HG02943 (cell line): ENCODE results near the gene MPND.
"Not testable (repeated sequence)": the region's sequence is repeated elsewhere in the genome, so short reads cannot be mapped to it uniquely, and the experiment has no call there.

ENCODE experiments used
- ATAC-seq: cut with Tn5 transposase; IDR thresholded peaks from one replicate; pipeline ENCODE4 v1.9.1; 2021; ENCODE audit warnings: mild to moderate bottlenecking, low read depth, moderate library complexity; ENCODE audit not compliant: unreplicated experiment

MPND gene

DNA sequence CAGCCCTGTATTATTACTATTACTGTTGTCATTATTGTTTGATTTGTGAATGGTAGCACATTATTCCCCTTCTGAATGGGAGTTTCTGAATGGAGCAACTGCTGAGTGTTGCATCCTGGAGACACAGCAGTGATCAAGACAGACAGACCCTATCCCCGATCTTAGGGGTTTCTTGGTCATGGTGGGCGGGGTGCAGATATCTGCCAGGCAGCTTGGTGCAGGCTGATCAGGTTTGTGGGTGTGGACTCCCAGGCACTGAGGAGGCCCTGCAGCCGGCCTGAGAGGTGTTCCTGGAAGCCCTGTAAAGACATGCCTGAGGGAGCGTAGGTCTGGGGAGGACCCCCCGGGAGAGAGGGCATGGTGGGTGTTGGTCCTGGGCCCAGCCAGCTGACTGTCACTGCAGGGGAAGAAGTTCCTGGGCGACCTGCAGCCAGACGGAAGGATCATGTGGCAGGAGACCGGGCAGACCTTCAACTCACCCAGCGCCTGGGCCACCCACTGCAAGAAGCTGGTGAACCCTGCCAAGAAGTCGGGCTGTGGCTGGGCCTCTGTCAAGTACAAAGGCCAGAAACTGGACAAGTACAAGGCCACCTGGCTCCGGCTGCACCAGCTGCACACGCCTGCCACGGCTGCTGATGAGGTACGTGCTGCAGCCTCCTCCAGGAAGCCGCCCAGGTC, 2.1 kb downstream of the MPND start:
- no peak for ATAC-seq

DNA sequence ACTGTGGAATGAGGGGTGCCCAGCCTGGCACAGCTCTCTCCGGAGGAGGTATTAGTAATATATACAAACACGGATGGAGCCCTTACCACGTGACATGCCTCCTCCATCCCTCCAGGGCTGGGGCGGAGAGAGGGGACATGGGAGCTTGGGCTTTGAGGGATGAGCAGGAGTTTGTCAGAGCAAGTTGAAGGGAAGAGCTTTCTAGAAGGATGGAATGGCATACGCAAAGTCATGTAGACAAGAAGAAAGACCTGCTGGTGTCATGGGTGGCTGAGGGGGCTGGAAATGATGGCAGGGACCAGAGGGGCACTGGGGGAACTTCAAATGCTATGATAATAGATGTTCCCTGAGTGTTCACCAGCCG, 2.6 kb downstream of the MPND start:
- no peak for ATAC-seq

DNA sequence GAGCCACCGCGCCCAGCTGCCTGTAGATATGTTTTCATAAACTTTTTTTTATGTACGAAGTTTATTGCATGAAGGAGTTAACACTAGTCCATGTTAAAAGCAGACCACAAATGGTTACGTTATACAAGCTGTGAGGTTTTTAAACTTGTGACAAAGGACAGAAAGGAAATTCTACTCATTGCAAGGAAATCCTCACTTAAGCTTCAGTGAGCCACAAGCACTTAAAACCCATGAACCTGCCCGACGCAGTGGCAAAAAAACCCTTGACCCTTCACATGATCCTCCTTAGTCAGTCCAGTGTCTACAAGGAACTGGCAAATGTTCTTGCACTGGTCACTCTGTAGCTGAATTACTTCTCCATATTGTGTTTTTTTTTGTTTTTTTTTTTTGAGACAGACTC, 4.2 kb downstream of the MPND start:
- ATAC-seq, result no peak

DNA sequence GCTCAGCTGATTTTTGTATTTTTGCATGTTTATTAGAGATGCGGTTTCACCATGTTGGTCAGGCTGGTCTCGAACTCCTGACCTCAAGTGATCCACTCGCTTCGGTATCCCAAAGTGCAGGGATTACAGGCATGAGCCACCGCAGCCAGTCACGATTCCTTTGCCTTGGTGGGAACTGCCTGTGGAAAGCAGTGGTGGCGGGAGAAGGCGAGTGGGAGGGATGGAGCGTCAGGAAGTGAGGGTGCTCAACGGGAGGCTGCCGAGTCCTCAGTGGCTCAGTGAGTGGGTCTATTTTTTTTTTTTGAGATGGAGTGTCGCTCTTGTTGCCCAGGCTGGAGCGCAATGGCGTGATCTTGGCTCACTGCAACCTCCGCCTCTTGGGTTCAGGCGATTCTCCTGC, 5.9 kb downstream of the MPND start:
- not testable (repeated sequence) for ATAC-seq

DNA sequence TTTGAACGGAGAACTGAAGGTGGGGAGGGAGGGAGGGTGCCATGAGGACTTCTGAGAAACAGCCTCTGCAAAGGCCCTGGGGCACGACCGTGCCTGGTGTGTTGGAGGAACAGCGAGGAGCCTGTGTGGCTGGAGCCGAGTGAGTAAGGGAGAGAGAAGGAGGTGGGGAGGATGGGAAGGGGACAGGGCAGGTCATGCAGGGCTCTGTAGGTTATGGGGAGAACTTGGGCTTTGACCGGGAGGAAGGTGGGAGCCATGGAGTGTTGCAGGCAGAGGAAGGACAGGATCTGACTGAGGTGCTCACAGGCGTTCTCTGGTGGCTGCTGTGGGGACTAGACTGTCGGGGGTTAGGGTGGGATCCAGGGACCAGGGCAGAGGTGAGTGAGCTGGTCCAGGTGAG, 6.7 kb downstream of the MPND start:
- ATAC-seq, result no peak

DNA sequence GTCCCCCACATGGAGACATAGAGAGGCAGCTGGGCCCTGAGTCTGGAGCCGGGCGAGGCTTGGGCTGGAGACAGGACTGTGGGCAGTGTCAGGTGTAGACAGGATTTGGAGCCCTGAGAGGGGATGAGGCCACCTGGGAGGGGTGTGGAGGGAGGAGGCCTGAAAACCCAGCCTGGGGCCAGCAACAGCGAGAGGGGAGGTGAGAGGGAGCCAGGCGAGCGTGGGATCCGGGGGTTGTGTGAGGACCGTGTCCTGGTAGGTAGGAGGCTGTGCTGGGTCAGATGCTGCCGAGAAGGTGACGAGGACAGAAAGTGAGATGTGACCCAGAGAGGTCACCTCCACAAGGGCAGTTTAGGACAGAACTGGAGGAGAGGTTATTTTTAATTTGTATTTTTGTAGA, 7.4 kb downstream of the MPND start:
- no peak for ATAC-seq

DNA sequence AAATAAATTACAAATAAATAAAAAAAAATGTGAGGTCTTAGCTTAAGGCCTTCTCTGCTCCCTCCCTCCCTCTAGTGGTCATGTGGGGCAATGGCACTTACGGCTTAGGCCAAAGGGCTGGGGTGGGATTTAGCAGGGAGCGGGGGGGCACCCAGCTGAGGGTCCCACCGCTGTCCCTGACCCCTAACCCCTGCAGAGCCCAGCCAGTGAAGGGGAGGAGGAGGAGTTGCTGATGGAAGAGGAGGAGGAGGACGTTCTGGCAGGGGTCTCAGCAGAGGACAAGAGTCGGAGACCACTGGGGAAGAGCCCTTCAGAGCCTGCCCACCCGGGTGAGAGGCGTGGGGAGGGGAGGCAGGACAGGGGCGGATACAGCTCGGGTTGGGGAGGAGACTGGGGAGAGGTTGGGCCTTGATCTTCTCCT, 9.3 kb downstream of the MPND start:
- ATAC-seq, result no peak

DNA sequence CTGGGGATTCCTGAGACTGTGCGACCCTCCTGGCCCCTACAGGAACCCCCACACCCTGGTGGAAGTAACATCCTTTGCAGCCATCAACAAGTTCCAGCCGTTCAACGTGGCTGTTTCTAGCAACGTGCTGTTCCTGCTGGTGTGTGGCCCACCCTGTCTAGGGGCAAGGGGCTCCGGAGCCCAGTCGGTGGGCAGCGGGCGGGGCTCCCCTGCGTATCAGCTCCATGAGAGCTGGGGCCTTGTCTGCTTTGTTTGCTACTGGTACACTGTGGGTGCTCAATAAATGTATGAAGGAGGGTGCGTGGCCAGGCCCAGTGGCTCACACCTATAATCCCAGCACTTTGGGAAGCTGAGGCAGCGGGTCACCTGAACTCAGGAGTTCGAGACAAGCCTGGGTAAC, 10.9 kb downstream of the MPND start:
- ATAC-seq, result no peak

DNA sequence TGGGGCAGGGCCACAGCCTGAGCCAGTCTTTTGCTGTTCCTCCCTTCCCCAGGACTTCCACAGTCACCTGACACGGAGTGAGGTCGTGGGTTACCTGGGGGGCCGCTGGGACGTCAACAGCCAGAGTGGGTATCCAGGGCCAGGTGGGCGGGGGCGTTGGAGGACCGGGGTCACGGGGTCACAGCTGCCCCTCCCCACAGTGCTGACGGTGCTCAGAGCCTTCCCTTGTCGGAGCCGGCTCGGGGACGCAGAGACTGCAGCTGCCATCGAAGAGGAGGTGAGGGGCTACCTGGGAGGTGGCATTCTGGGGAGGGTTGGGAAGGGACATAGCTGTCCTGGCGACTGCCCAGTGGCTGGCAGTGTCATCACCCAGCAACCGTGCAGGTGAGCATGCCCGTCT, 11.5 kb downstream of the MPND start:
- no peak for ATAC-seq

DNA sequence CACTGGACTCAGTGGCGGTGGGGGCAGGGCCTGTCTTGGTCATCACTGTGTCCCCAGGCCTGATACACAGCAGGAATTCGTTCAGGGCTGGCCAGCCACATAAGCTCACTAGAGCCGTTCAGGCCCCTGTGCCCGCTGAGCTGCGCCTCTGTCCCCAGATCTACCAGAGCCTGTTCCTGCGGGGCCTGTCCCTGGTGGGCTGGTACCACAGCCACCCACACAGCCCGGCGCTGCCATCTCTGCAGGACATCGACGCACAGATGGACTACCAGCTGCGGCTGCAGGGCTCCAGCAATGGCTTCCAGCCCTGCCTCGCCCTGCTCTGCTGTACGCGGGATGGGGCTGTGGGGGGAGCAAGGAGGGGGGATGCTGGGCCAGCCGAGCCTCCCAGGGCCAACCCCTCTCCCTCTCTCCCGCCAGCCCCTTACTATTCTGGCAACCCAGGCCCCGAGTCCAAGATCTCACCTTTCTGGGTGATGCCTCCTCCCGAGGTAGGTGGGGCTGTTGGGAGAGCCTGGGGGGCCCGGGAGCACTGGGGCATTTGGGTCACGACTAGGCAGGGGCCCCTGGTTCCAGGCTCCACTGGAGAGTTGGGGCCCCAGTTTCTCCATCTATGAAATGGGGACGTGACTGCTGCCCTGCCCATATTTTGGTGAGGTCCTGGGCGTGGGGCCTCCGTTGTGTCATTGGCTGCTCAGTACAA, 13.9 kb downstream of the MPND start:
- no peak for ATAC-seq

DNA sequence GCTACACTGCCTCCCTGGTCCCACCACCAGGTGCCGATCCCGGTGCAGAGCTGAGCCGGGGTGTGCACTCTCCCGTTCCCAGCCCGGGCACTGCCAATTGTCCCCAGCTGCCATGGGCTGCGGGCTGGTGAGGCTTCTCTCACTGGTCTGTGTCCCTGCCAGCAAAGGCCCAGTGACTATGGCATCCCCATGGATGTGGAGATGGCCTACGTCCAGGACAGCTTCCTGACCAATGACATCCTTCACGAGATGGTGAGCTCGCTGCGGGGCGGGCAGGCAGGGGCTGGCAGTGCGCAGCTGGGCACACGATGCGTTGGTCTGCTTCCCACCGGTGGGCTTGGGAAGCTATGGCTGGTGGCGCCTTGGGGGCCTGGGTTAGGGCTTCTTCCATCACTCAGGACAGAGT, 14.6 kb downstream of the MPND start:
- ATAC-seq, result no peak

DNA sequence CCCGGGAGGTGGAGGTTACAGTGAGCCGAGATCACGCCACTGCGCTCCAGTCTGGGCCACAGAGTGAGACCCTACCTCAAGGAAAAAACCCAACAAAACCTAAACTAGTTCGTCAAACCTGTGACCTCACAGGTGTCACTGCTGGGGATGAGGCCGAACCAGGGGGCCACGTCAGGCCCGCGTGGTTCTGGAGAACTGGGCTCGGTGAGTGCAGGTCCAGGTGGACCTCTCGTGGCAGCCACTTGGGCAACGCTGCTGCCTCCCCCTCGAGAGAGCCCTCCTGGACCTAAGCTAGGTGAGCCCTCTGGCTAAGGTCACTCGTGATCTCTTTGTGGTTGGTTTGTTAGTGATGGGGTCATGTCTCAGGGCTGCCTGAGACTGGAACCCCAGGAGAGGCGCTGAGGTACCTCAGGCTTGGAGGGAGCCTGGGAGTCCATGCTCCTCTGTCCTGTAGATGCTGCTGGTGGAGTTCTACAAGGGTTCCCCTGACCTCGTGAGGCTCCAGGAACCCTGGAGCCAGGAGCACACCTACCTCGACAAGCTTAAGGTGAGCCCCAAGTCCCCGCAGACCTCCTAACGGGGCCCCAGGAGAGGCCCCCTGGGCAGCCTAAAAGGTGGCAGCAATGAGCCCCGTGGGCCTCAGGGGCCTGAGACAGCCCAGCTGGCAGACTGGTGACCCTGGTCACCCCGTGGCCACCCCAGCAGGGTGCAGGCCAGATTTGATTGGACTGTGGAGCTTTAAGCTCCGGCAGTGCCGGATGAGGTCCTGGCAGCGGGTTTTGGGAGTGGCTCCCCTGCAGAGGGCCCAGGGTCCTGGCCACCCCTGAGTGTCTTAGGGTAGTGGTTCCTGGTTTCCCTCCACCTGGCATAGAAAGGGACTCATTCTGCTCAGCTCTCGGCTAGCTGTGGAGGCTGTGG, 15.6 kb downstream of the MPND start:
- no peak for ATAC-seq

DNA sequence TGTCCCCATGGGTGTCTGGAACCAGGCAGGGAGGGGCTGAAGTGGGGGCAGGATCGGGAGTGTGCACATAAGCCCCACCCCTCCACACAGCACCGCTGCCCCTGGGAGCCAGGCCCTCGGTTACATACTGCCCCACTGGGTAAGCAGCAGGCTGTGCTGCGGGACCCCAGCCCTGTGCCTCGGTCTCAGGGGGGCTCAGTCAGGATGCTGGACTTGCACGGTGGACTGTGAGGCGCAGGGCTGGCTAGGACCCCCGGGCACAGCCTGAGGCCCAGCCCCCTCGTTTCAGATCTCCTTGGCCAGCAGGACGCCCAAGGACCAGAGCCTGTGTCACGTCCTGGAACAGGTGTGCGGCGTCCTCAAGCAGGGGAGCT, 16.3 kb downstream of the MPND start:
- no peak for ATAC-seq

DNA sequence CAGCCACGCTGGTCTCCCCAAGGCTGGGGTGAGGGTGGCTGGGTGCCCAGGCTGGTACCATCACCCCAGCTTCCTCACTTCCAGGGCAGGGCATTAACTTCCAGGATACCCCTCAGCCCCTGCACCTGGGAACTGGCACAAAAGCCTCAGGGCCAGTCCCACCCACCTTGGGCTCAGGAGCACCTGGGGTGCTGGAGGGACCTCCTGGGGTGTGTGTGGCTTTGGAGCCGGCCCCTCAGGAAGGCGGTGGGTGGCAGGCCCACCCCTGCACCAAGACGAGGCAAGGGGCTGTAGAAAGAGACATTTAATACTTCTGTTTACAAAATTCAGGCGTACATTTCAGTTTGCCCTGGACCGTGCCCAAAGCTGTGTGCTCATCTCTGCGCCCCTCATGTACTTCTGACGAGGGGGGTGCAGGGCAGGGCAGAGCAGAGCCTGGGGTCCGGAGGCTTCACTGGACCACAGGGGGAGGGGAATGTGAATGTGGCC, 16.8 kb downstream of the MPND start:
- ATAC-seq, result no peak

DNA sequence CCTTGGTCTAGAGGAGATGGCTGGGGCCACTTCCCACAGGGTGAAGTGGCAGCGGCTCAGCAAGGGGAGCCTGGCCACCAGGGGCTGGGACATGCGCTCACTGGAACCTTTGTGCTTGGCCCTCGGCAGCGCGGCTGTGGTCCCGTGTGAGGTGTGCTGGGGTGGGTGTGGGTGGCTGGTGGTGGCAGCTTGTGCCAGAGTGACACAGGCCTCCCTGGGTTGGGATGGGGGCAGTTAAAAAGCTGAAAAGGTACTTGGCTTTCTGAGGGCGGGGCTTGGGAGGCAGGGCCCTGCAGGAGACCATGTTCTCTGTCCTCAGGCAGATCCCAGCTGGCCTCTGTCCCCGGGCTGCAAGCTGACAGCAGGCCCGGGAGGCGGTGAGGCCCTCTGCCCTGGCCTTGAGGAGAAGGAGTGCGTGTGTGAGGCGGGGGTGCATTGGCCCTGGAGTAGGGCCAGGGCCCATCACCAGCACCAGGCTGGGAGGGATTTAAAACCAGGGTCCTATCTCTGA, 17.3 kb downstream of the MPND start:
- ATAC-seq, result no peak

DNA sequence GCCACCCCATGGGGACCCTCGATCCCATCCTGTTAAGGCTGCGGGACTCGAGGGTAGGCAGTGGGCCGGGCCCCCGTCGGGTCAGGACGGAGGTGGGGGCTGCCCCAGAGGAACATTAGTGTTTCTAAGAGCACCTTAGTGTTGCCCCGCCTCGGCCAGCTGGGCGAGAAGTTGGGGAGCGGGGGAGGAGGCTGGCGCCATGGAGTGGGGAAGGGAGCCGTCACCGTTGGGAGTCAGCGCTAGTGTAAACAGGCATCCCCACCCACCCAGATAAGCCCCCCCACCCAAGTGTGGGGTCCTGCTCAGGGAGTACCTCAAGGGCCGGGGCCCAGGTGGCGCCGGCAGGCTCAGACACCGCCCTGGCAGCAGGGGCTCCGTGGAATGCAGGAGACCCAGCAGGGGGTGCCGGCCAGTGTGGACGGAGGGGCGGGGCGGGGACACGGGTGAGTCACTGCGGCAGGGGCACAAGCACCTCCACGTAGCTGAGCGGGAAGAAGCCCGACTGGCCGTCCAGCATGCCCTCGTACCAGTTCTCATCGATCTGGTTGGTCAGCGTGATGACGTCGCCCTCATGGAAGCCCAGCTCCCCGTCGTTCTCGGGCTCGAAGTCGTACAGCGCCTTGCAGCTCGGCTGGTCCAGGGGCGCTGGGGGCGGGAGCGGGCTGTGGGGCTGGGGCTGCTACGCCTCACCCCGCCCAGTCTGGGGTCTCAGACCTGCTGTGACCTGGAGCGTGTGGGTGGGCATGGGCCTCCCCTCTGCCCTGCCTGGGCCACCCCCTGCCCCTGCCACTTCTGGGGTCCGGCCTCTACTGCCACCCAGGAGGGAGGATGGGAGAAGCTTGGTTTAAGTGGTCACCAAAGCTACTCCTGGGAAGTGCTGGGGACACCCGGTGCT, 18.0 kb downstream of the MPND start:
- no peak for ATAC-seq

DNA sequence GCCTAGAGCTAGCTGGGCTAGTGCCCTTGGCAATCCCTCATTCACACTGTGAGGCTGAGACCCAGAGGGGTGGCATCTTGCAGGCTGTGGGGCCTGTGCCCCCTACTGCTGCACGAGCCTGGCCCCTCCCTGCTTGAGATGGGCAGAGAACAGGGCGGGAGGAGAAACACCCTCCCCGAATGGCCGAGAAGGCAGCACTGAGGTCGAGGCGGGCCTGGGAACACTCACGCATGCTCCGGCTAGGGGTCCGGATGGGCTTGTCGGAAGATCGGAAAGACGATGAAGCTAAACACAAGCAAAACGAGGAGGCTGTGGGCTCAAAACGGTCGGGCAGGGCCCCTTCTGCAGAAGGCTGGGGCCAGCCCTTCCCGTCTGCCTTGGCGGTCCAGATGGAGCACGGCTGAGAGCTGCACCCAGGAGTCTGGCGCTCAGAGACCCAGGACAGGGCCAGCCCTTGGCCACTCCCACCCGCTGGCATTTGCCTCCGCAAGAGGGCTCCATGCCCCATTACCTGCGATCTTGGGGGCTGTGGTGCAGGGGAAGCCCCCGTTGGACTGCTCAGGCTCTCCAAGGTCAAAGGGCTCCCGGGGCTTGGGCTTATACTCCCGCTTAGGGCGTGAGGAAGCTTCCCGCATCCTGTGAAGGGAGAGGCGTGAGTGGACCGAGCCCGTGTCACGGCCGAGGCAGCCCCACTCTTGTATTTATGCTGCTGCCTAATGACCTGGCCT, 18.9 kb downstream of the MPND start:
- ATAC-seq, result no peak

DNA sequence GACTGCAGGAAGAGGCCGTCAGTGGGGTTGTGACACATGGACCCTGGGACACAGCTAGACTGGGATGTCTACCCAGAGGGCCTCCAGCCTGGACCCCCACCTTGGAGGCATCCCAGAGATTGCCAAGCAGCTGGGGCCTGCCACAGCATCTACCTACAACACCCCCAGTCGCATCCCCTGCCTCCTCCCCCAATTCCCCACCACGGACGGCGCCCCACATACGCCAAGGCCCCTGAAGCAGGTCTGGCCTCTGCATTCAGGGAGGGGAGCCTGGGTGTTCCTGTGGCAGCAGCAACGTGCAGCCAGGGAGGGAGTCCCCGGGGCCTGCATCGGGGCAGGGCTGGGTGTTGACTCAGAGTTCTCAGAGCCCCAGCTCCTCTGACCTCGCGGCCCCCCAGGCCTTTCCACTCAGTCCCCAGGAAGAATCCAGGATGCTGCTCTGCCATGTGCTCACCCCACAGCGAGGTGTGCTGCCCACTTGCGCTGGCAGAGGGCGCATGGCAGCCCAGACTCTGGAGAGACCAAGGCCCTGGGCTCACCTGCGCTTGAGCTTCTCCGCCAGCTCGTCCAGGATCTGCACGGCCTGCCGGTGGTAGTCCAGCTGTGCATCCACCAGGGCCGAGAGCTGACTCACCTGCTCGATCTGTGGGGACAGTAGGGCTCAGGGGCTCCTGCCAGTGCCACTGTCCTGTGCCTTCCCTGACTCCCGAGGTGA, 19.6 kb downstream of the MPND start:
- no peak for ATAC-seq
